GM12801 (cell line): ENCODE data around the gene RTKN.

Experiments
- CTCF ChIP-seq: IDR thresholded peaks from one replicate; pipeline ENCODE4 v1.5.1; 2011; ENCODE audit warnings: control low read depth; ENCODE audit not compliant: insufficient read length; ENCODE audit errors: extremely low read depth

RTKN gene

GRCh38 chr2:74391209-74391579, 50.5 kb downstream of the RTKN start:
- no peak for TF ChIP-seq CTCF

- no peak for TF ChIP-seq CTCF
These were observed 51.1 kb downstream of the RTKN start for GRCh38 chr2:74390606-74391005.

- TF ChIP-seq CTCF = no peak
These were observed 54.4 kb downstream of the RTKN start for GRCh38 chr2:74387346-74387745.

- TF ChIP-seq CTCF = no peak
These were observed 56.3 kb downstream of the RTKN start for GRCh38 chr2:74385396-74385795.

- TF ChIP-seq CTCF = no peak
These were observed 57.7 kb downstream of the RTKN start for GRCh38 chr2:74384051-74384450.

GRCh38 chr2:74383254-74383653, 58.5 kb downstream of the RTKN start:
- no peak for TF ChIP-seq CTCF

- no peak for TF ChIP-seq CTCF
These were observed 60.0 kb downstream of the RTKN start for GRCh38 chr2:74381751-74382150.
